GM21737 (cell line): ENCODE measurements around the gene ADSL.
A peak's percentile ranks its signal among the peaks of the same experiment; 100 is the strongest.

Experiments
- ATAC-seq: cut with Tn5 transposase; IDR thresholded peaks from one replicate; pipeline ENCODE4 v1.9.1; 2021; ENCODE audit warnings: mild to moderate bottlenecking, moderate library complexity; ENCODE audit not compliant: unreplicated experiment

Gene ADSL

GRCh38 chr22:40326905-40327735 lies 19.2 kb upstream of the ADSL start:
- no peak for ATAC-seq

GRCh38 chr22:40328546-40329456 lies 17.5 kb upstream of the ADSL start:
- no peak for ATAC-seq

- ATAC-seq, result no peak
Measured at GRCh38 chr22:40329466-40329865, 16.8 kb upstream of the ADSL start.

GRCh38 chr22:40330086-40330485 lies 16.2 kb upstream of the ADSL start:
- no peak for ATAC-seq

- ATAC-seq, result no peak
Measured at GRCh38 chr22:40330615-40331014, 15.7 kb upstream of the ADSL start.

- ATAC-seq, result no peak
Measured at GRCh38 chr22:40331706-40332105, 14.6 kb upstream of the ADSL start.

- ATAC-seq, result no peak
Measured at GRCh38 chr22:40332319-40332781, 13.9 kb upstream of the ADSL start.

GRCh38 chr22:40334060-40334459 lies 12.2 kb upstream of the ADSL start:
- no peak for ATAC-seq

- ATAC-seq, result no peak
Measured at GRCh38 chr22:40334899-40335298, 11.4 kb upstream of the ADSL start.

GRCh38 chr22:40335358-40335757 lies 10.9 kb upstream of the ADSL start:
- ATAC-seq, result no peak

- no peak for ATAC-seq
Measured at GRCh38 chr22:40340044-40340443, 6.3 kb upstream of the ADSL start.

GRCh38 chr22:40341604-40342003 lies 4.7 kb upstream of the ADSL start:
- no peak for ATAC-seq

- ATAC-seq, result no peak
Measured at GRCh38 chr22:40342521-40342920, 3.8 kb upstream of the ADSL start.

GRCh38 chr22:40345271-40345670 lies 1.0 kb upstream of the ADSL start:
- ATAC-seq, result no peak

- peak; percentile 11 for ATAC-seq
Measured at GRCh38 chr22:40345815-40346184, 500 bp upstream of the ADSL start.

GRCh38 chr22:40347300-40347699 lies 1.0 kb downstream of the ADSL start:
- ATAC-seq, result no peak

GRCh38 chr22:40348025-40348658 lies 1.8 kb downstream of the ADSL start:
- no peak for ATAC-seq

- ATAC-seq, result no peak
Measured at GRCh38 chr22:40352763-40353162, 6.5 kb downstream of the ADSL start.

- no peak for ATAC-seq
Measured at GRCh38 chr22:40361100-40361499, 14.8 kb downstream of the ADSL start.

GRCh38 chr22:40363059-40363458 lies 16.8 kb downstream of the ADSL start:
- ATAC-seq, result no peak

- no peak for ATAC-seq
Measured at GRCh38 chr22:40364431-40364830, 18.1 kb downstream of the ADSL start.
